ENCODE results near the gene SHISA4. TPM values are rescaled to one million over a fixed set of nuclear protein-coding genes. Genes with fewer than 3 reads are reported as not detected.

The SHISA4 gene
- total and polyA plus RNA-seq, 2 donors (not counting 3 experiments of a cell fraction or from before 2014, with no cell fraction given): 25.6 to 78.2 TPM

DNA sequence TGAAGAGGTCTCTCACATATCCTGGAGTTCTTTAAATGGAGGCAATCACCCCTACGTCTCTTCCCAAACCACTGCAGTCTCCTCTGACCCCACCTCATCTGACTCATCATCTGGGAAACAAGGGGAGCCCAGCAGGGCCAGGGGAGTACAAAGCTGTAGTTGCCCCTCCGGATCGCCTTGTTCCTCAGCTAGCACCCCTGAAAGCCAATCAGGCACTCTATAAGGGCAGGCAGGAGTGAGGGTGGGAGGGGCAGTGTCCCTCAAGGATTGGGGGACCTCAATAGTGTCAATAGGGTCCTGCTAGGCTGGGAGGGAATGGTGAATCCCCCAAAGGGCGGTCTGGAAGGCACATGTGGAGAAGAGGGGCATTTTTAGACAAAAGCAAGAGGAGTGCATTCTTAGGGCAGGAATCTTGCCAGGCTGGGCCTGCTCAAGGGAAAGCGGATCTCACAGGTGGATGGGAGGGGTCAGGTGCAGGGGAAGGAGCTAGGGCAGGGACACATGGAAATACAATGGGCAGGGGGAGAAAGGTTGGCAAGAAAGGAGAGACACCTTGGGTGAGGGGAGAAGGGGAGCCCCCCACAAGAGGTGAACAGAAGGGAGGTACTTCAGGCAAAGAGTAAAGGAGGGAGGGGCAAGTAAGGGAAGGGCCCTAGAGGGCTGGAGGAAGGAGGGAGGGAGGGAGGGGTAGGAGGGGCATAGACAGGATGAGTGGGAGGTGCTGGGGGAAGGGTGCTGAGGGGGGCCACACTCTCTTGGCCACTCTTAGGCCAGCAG is 5.8 kb downstream of the SHISA4 start:
- DNase-seq (ENCODE audit: low read depth, low spot score) (no peak), FAIRE-seq (no peak)
- POLR2A ChIA-PET: interaction anchor here (0.6 to 1.2 kb wide), 2 partner anchors 10 to 90 kb away, joined by 4 read pairs; no protein-coding TSS in a partner anchor
- no peaks in the 10 kb centered on the region for H3K27me3 ChIP-seq (ENCODE audit: control insufficient read depth in 2 of 2, insufficient read depth in 2 of 2, low read length in 2 of 2)
- no peaks in the 10 kb centered on the region for H3K79me2 ChIP-seq (ENCODE audit: control insufficient read depth, insufficient read depth, low read length)
- CTCF ChIA-PET: interaction anchor here (0.8 to 10.8 kb wide), 14 partner anchors 8 to 224 kb away, joined by 3 to 577 read pairs (median 22); partner anchors contain the start of genes LMOD1, RNPEP and TIMM17A
- H3K27ac ChIP-seq (ENCODE audit: insufficient read depth, low read depth, low read length): no peak overlapping the region
- no peak overlapping the region for H3K4me2 ChIP-seq (ENCODE audit: insufficient read depth, low read length)
- no peaks in the 10 kb centered on the region for H4K20me1 ChIP-seq (replicated peaks; ENCODE audit: control insufficient read depth, extremely low read depth, insufficient read depth, low read length)
- H3K36me3 ChIP-seq (ENCODE audit: control insufficient read depth in 2 of 2, extremely low read depth in 1 of 2, insufficient read depth in 2 of 2, low read length in 2 of 2): no peaks in the 10 kb centered on the region
- BruUV-seq (replicated peaks): no TSS peak
- H3K9ac ChIP-seq (replicated peaks; ENCODE audit: extremely low read depth, insufficient read depth, low read length): no peak overlapping the region
- dilution Hi-C loops (cut with MboI; ENCODE audit: extremely low pct_ligation_motif_present, low sequenced_read_pairs) (no loop called here), intact Hi-C loops (cut with micrococcal nuclease) (no loop called here)
- TF ChIP-seq FOS (IDR thresholded peaks at IDR 0.05; ENCODE audit: borderline replicate concordance, insufficient read depth, low read length) (no peak), MYC (IDR thresholded peaks at IDR 0.05; ENCODE audit: low read depth, low read length) (no peak), POLR2A (IDR thresholded peaks at IDR 0.05; ENCODE audit: low read depth, low read length) (no peak), POLR2AphosphoS5 (IDR thresholded peaks at IDR 0.05; ENCODE audit: insufficient read depth, low read depth, low read length) (no peak), JUN (IDR thresholded peaks at IDR 0.05; ENCODE audit: borderline replicate concordance, insufficient read depth, insufficient read length, low read depth) (no peak), GATA2 (IDR thresholded peaks at IDR 0.05; ENCODE audit: insufficient read depth, insufficient read length, low read depth, low read length) (no peak), EZH2 (IDR thresholded peaks at IDR 0.05; ENCODE audit: borderline replicate concordance, low read depth, low read length, severe bottlenecking) (no peak)
- TF ChIP-seq, protein P1, sequence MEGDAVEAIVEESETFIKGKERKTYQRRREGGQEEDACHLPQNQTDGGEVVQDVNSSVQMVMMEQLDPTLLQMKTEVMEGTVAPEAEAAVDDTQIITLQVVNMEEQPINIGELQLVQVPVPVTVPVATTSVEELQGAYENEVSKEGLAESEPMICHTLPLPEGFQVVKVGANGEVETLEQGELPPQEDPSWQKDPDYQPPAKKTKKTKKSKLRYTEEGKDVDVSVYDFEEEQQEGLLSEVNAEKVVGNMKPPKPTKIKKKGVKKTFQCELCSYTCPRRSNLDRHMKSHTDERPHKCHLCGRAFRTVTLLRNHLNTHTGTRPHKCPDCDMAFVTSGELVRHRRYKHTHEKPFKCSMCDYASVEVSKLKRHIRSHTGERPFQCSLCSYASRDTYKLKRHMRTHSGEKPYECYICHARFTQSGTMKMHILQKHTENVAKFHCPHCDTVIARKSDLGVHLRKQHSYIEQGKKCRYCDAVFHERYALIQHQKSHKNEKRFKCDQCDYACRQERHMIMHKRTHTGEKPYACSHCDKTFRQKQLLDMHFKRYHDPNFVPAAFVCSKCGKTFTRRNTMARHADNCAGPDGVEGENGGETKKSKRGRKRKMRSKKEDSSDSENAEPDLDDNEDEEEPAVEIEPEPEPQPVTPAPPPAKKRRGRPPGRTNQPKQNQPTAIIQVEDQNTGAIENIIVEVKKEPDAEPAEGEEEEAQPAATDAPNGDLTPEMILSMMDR (IDR thresholded peaks at IDR 0.05; ENCODE audit: extremely low read depth in 1 of 2, insufficient read depth in 1 of 2, low read depth in 1 of 2, low read length in 2 of 2): no peak
- TF ChIP-seq, protein P2, sequence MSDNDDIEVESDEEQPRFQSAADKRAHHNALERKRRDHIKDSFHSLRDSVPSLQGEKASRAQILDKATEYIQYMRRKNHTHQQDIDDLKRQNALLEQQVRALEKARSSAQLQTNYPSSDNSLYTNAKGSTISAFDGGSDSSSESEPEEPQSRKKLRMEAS (IDR thresholded peaks at IDR 0.05; ENCODE audit: insufficient read depth, insufficient read length): no peak
- peaks cover 6% of the 10 kb centered on the region for H3K4me1 ChIP-seq (ENCODE audit: control insufficient read depth, extremely low read depth, insufficient read depth, low read length)
- H2AFZ ChIP-seq (ENCODE audit: low read depth, low read length): no peak overlapping the region
- no peak overlapping the region for H3K4me3 ChIP-seq (replicated peaks in 1 of 3; ENCODE audit: insufficient read depth in 1 of 3, low read depth in 1 of 3, low read length in 3 of 3)
- H3K9me1 ChIP-seq (replicated peaks; ENCODE audit: control insufficient read depth, extremely low read depth, insufficient read depth, low read length): no peaks in the 10 kb centered on the region
- H3K9me3 ChIP-seq (replicated peaks; ENCODE audit: control insufficient read depth, insufficient read depth, low read length): no peaks in the 10 kb centered on the region
